Subcutaneous adipose tissue (tissue), 4 donors: ENCODE results near the gene SUSD4. TPM values are rescaled to one million over a fixed set of nuclear protein-coding genes. Genes with fewer than 3 reads are reported as not detected.

ENCODE experiments used
- CTCF ChIP-seq: fragments of 450-650 bp; IDR thresholded peaks from one replicate; pipeline ENCODE4 v1.5.1; 2016; ENCODE audit warnings: low read depth, mild to moderate bottlenecking, control low read depth, antibody characterized with exemption, moderate library complexity
- total RNA-seq, 4 donors: library from RNA; depleted of rRNA; stranded (reverse); fragments of >200 nt; gene quantifications; one replicate each; pipeline ENCODE4 v1.1.0, GENCODE V29; 2016

The SUSD4 gene
- total RNA-seq, 4 donors from 2014 or later = 0.33 TPM; not detected in 3

GRCh38 chr1:223316082-223316481 lies 47.9 kb downstream of the SUSD4 start:
- TF ChIP-seq CTCF = no peak

- TF ChIP-seq CTCF = no peak
These were observed 48.3 kb downstream of the SUSD4 start for GRCh38 chr1:223315665-223316064.

GRCh38 chr1:223313415-223313754 lies 50.6 kb downstream of the SUSD4 start:
- TF ChIP-seq CTCF = no peak

GRCh38 chr1:223312705-223313414 lies 51.1 kb downstream of the SUSD4 start:
- no peak for TF ChIP-seq CTCF

GRCh38 chr1:223312273-223312672 lies 51.7 kb downstream of the SUSD4 start:
- no peak for TF ChIP-seq CTCF

GRCh38 chr1:223311826-223312225 lies 52.1 kb downstream of the SUSD4 start:
- TF ChIP-seq CTCF = no peak

- no peak for TF ChIP-seq CTCF
These were observed 55.8 kb downstream of the SUSD4 start for GRCh38 chr1:223308136-223308535.
